Bronchial epithelial cell (primary cell): ENCODE measurements around the gene PHACTR4. TPM values are rescaled to one million over a fixed set of nuclear protein-coding genes. Genes with fewer than 3 reads are reported as not detected.
"Not testable (repeated sequence)": the region's sequence is repeated elsewhere in the genome, so short reads cannot be mapped to it uniquely, and the experiment has no call there.

ENCODE experiments used
- DNase-seq: peaks from one replicate; pipeline ENCODE4 v3.0.0-alpha.2; 2010; ENCODE audit warnings: low read depth
- FAIRE-seq: peaks from 2 replicates; lab custom pipeline; 2011; peaks lifted over from hg19 to GRCh38; lab: Jason Lieb, UNC
- H3K27me3 ChIP-seq: 2 replicates; pipeline ENCODE4 v1.5.1; 2011; ENCODE audit warnings: low read length; ENCODE audit not compliant: control insufficient read depth, insufficient read depth
- H3K36me3 ChIP-seq: 2 replicates; pipeline ENCODE4 v1.5.1; 2011; ENCODE audit warnings: low read length; ENCODE audit not compliant: control insufficient read depth, insufficient read depth
- H3K4me3 ChIP-seq: 2 replicates; pipeline ENCODE4 v1.5.1; 2011; ENCODE audit warnings: mild to moderate bottlenecking, low read depth, low read length, control low read depth
- CTCF ChIP-seq: IDR thresholded peaks from 2 replicates; pipeline ENCODE4 v1.5.1; 2011; ENCODE audit warnings: mild to moderate bottlenecking, moderate library complexity, low read length, control low read depth, inconsistent platforms; ENCODE audit not compliant: insufficient read depth, severe bottlenecking
- total RNA-seq: library from RNA; depleted of rRNA; stranded (reverse); fragments of >200 nt; gene quantifications from 2 replicates; pipeline ENCODE4 v1.2.1, GENCODE V29; 2014

Gene PHACTR4
- total RNA-seq, 1 donor from 2014 or later = 3.2 TPM

DNA sequence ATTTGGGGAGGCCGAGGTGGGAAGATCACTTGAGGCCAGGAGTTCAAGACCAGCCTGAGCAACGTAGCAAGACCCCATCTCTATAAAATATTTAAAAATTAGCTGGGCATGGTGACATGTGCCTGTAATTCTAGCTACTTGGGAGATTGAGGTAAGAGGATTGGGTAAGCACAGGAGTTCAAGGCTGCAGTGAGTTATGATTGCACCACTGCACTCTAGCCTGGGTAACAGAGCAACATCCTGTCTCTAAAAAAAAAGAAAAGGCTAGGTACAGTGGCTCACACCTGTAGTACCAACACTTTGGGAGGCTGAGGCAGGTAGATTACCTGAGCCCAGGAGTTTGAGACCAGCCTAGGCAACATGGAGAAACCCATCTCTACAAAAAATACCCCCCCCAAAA, 100.6 kb downstream of the PHACTR4 start:
- peaks cover 7% of the 10 kb centered on the region for H3K36me3 ChIP-seq
- no peaks in the 10 kb centered on the region for H3K27me3 ChIP-seq
- FAIRE-seq = no peak
- TF ChIP-seq CTCF = no peak
- no peak overlapping the region for H3K4me3 ChIP-seq
- peak; percentile 10 for DNase-seq

DNA sequence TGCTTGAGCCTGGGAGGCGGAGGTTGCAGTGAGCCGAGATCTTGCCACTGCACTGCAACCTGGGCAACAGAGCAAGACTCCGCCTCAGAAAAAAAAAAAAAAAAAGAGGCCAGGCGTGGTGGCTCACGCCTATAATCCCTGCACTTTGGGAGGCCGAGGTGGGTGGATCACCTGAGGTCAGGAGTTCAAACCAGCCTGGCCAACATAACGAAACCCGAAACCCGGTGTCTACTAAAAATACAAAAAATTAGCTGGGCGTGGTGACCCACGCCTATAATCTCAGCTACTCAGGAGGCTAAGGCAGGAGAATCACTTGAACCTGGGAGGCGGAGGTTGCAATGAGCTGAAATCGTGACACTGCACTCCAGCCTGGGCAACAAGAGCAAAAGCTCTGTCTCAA, 110.0 kb downstream of the PHACTR4 start:
- peaks cover 10% of the 10 kb centered on the region for H3K36me3 ChIP-seq
- not testable (repeated sequence) for DNase-seq, H3K27me3 ChIP-seq, H3K4me3 ChIP-seq, FAIRE-seq

GRCh38 chr1:28480308-28480707, 110.8 kb downstream of the PHACTR4 start:
- Histone ChIP-seq H3K27me3 (no peaks in the 10 kb centered on the region), H3K36me3 (peaks cover 10% of the 10 kb centered on the region), H3K4me3 (no peak overlapping the region)
- TF ChIP-seq CTCF = no peak
- FAIRE-seq (peak; percentile 89), DNase-seq (no peak)

GRCh38 chr1:28482138-28482537, 112.6 kb downstream of the PHACTR4 start:
- FAIRE-seq (no peak), DNase-seq (no peak)
- no peak for TF ChIP-seq CTCF

GRCh38 chr1:28482702-28483101, 113.2 kb downstream of the PHACTR4 start:
- Histone ChIP-seq H3K4me3 (no peak overlapping the region), H3K27me3 (no peaks in the 10 kb centered on the region), H3K36me3 (peaks cover 8% of the 10 kb centered on the region)
- TF ChIP-seq CTCF = no peak
- DNase-seq (no peak), FAIRE-seq (no peak)

More at GRCh38 chr1:28482138-28482537, 112.6 kb downstream of the PHACTR4 start:
- H3K4me3 ChIP-seq = no peak overlapping the region
- no peaks in the 10 kb centered on the region for H3K27me3 ChIP-seq
- peaks cover 8% of the 10 kb centered on the region for H3K36me3 ChIP-seq

- H3K4me3 ChIP-seq = no peak overlapping the region
- peaks cover 10% of the 10 kb centered on the region for H3K36me3 ChIP-seq
- no peak for DNase-seq
- H3K27me3 ChIP-seq = no peaks in the 10 kb centered on the region
- no peak for TF ChIP-seq CTCF
- FAIRE-seq = no peak
These were observed 125.2 kb downstream of the PHACTR4 start for GRCh38 chr1:28494737-28495136.
